Right atrium auricular region (tissue), 2 donors: ENCODE measurements around the gene SSX2IP. TPM values are rescaled to one million over a fixed set of nuclear protein-coding genes. Genes with fewer than 3 reads are reported as not detected.

Experiments
- DNase-seq: peaks from one replicate; pipeline ENCODE4 v3.0.0-alpha.2; 2019; ENCODE audit warnings: low spot score
- H3K27ac ChIP-seq, 2 donors: fragments of 200-600 bp; sonication (generic); 1 replicate in 1 of 2; 2 replicates in 1 of 2; pipeline ENCODE4 v1.5.1; 2016 to 2019
- H3K27me3 ChIP-seq, 2 donors: fragments of 200-600 bp; sonication (generic); one replicate each; pipeline versions ENCODE4 v1.5.1 to v1.6.0; 2017 to 2019
- H3K36me3 ChIP-seq: fragments of 200-600 bp; sonication (generic); one replicate; pipeline ENCODE4 v1.5.1; 2016
- H3K4me1 ChIP-seq, 2 donors: fragments of 200-600 bp; sonication (generic); one replicate each; pipeline versions ENCODE4 v1.5.1 to v1.6.0; 2017 to 2019
- H3K4me3 ChIP-seq, 2 donors: fragments of 200-600 bp; sonication (generic); 1 replicate in 1 of 2; 2 replicates in 1 of 2; pipeline ENCODE4 v1.5.1; 2017 to 2019; ENCODE audit warnings: mild to moderate bottlenecking in 1 of 2, moderate library complexity in 1 of 2
- H3K9me3 ChIP-seq, 2 donors: fragments of 200-600 bp; sonication (generic); one replicate each; pipeline ENCODE4 v1.5.1; 2019
- CTCF ChIP-seq, 2 donors: fragments of 200-600 bp; sonication (generic); IDR thresholded peaks; one replicate each; pipeline ENCODE4 v1.5.1; 2019; ENCODE audit warnings: antibody characterized with exemption in 2 of 2
- total RNA-seq, 2 donors: library from RNA; depleted of rRNA; stranded (reverse); fragments of >200 nt; gene quantifications; one replicate each; pipeline ENCODE4 v1.1.0, GENCODE V29; 2016

SSX2IP gene
- total RNA-seq, 2 donors from 2014 or later, result 11.3 to 14.2 TPM

GRCh38 chr1:84611091-84611490 lies 79.2 kb downstream of the SSX2IP start:
- no peaks in the 10 kb centered on the region for H3K9me3 ChIP-seq
- no peaks in the 10 kb centered on the region for H3K27me3 ChIP-seq
- no peak for TF ChIP-seq CTCF (IDR thresholded peaks at IDR 0.05)
- no peaks in the 10 kb centered on the region for H3K4me1 ChIP-seq
- no peak overlapping the region for H3K27ac ChIP-seq
- no peak for DNase-seq
- no peak overlapping the region for H3K4me3 ChIP-seq
- no peaks in the 10 kb centered on the region for H3K36me3 ChIP-seq

- Histone ChIP-seq H3K27me3 (no peaks in the 10 kb centered on the region), H3K9me3 (no peaks in the 10 kb centered on the region), H3K4me3 (no peak overlapping the region), H3K27ac (no peak overlapping the region), H3K36me3 (no peaks in the 10 kb centered on the region), H3K4me1 (peaks cover 0 to 20% of the 10 kb centered on the region in 2 donors)
- TF ChIP-seq CTCF (IDR thresholded peaks at IDR 0.05), result no peak
- DNase-seq, result no peak
Measured at GRCh38 chr1:84606977-84607376, 83.3 kb downstream of the SSX2IP start.

- no peak for TF ChIP-seq CTCF (IDR thresholded peaks at IDR 0.05)
- Histone ChIP-seq H3K4me1 (peaks cover 0 to 20% of the 10 kb centered on the region in 2 donors), H3K4me3 (no peak overlapping the region), H3K9me3 (no peaks in the 10 kb centered on the region), H3K27ac (no peak overlapping the region), H3K36me3 (no peaks in the 10 kb centered on the region), H3K27me3 (no peaks in the 10 kb centered on the region)
- DNase-seq, result no peak
Measured at GRCh38 chr1:84605157-84605556, 85.1 kb downstream of the SSX2IP start.

GRCh38 chr1:84603941-84604830 lies 86.1 kb downstream of the SSX2IP start:
- peak; percentile 76 for DNase-seq
- peak; percentile 38 to 76 for TF ChIP-seq CTCF (IDR thresholded peaks at IDR 0.05)
- H3K27me3 ChIP-seq, result no peaks in the 10 kb centered on the region

GRCh38 chr1:84603223-84603622 lies 87.0 kb downstream of the SSX2IP start:
- H3K4me3 ChIP-seq, result peak overlapping the region; percentile 12 to 30

More at GRCh38 chr1:84603941-84604830, 86.1 kb downstream of the SSX2IP start:
- H3K36me3 ChIP-seq, result no peaks in the 10 kb centered on the region
- H3K4me1 ChIP-seq, result peaks cover 0 to 20% of the 10 kb centered on the region in 2 donors
- H3K9me3 ChIP-seq, result no peaks in the 10 kb centered on the region
- peak overlapping the region; percentile 50 to 83 for H3K27ac ChIP-seq
- H3K4me3 ChIP-seq, result peak overlapping the region; percentile 12 to 30

More at GRCh38 chr1:84603223-84603622, 87.0 kb downstream of the SSX2IP start:
- H3K4me1 ChIP-seq, result peaks cover 0 to 20% of the 10 kb centered on the region in 2 donors
- no peaks in the 10 kb centered on the region for H3K36me3 ChIP-seq
- DNase-seq, result no peak
- TF ChIP-seq CTCF (IDR thresholded peaks at IDR 0.05), result no peak
- no peaks in the 10 kb centered on the region for H3K27me3 ChIP-seq
- H3K27ac ChIP-seq, result peak overlapping the region; percentile 50 to 83
- no peaks in the 10 kb centered on the region for H3K9me3 ChIP-seq
